HFFc6 (cell line): Measurements from ENCODE around the gene TNFRSF1A. TPM values are rescaled to one million over a fixed set of nuclear protein-coding genes. Genes with fewer than 3 reads are reported as not detected.

Experiments
- DNase-seq: peaks from one replicate; pipeline ENCODE4 v3.0.0-alpha.2; 2018
- H3K27ac Mint-ChIP-seq: 2 replicates; pipeline ENCODE4 v1.8.0; 2020; ENCODE audit warnings: mild to moderate bottlenecking, mixed read lengths
- H3K27me3 Mint-ChIP-seq: 2 replicates; pipeline ENCODE4 v1.8.0; 2021; ENCODE audit warnings: mild to moderate bottlenecking, moderate library complexity, mixed read lengths; ENCODE audit not compliant: insufficient read depth
- H3K36me3 Mint-ChIP-seq: 2 replicates; pipeline ENCODE4 v1.8.0; 2021; ENCODE audit warnings: low read depth, mixed read lengths
- H3K4me1 Mint-ChIP-seq: 2 replicates; pipeline ENCODE4 v1.8.0; 2020; ENCODE audit warnings: low read depth, mixed read lengths
- H3K4me3 Mint-ChIP-seq: 2 replicates; pipeline ENCODE4 v1.8.0; 2020; ENCODE audit warnings: mild to moderate bottlenecking, moderate library complexity, mixed read lengths
- H3K9me3 Mint-ChIP-seq: 2 replicates; pipeline ENCODE4 v1.8.0; 2020; ENCODE audit warnings: mild to moderate bottlenecking, mixed read lengths
- total RNA-seq, 6 experiments: library from RNA; stranded (reverse); fragmentation: NEBNext Ultra II Directional; extraction: Animal tissue kit (Norgen Biotek cat#: 25700); gene quantifications; 2 replicates in 1 of 6; 3 replicates in 5 of 6; pipeline ENCODE4 v1.2.3, GENCODE V29; 2021
- TF ChIP-seq, protein P1 (sequence below): fragments of 200-600 bp; sonication (generic); IDR thresholded peaks from 2 replicates; pipeline ENCODE4 v1.5.0; 2021; ENCODE audit warnings: antibody characterized with exemption, mild to moderate bottlenecking

Gene TNFRSF1A
- total RNA-seq, 6 experiments from 2014 or later = 105 to 122 (median 112) TPM

DNA sequence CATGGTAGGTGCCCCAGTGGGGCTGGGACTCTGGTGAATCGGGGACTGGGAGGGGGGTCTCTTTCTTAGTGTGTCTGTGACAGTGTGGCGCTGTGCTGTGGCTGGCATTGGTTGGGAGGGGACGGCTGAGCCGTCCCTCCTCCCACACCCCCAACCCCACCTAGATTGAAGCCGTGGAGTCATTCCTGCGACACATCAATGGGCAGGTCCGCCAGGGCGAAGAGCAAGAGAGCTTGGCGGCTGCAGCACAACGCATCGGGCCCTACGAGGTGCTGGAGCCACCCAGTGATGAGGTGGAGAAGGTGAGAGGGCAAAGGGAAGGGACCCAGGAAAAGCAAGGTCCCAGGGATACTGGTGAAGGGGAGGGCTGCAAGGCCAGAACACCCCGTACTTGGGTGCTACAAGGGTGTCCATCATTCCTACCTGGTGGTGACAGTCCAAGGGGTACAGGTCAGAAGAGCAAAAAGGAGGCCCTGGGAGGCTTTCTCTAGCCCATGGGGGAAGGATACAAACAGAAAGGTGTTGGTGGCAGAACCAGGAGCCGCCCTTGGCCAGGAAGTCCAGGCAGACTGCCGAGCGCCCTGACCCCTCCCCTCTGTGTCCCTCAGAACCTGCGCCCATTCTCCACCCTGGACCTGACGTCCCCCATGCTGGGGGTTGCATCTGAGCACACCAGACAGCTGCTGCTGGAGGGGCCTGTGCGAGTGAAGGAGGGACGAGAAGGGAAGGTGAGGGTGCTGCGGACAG lies 24.0 kb downstream of the TNFRSF1A start:
- DNase-seq = no peak
- Mint-ChIP-seq H3K9me3 (no peaks in the 10 kb centered on the region), H3K36me3 (peaks cover 5% of the 10 kb centered on the region; the same call in 1 of the 2 replicates), H3K27ac (no peak overlapping the region), H3K4me3 (no peak overlapping the region), H3K4me1 (peaks cover 20% of the 10 kb centered on the region), H3K27me3 (peaks cover 10% of the 10 kb centered on the region)
- TF ChIP-seq, protein P1, sequence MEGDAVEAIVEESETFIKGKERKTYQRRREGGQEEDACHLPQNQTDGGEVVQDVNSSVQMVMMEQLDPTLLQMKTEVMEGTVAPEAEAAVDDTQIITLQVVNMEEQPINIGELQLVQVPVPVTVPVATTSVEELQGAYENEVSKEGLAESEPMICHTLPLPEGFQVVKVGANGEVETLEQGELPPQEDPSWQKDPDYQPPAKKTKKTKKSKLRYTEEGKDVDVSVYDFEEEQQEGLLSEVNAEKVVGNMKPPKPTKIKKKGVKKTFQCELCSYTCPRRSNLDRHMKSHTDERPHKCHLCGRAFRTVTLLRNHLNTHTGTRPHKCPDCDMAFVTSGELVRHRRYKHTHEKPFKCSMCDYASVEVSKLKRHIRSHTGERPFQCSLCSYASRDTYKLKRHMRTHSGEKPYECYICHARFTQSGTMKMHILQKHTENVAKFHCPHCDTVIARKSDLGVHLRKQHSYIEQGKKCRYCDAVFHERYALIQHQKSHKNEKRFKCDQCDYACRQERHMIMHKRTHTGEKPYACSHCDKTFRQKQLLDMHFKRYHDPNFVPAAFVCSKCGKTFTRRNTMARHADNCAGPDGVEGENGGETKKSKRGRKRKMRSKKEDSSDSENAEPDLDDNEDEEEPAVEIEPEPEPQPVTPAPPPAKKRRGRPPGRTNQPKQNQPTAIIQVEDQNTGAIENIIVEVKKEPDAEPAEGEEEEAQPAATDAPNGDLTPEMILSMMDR = no peak

DNA sequence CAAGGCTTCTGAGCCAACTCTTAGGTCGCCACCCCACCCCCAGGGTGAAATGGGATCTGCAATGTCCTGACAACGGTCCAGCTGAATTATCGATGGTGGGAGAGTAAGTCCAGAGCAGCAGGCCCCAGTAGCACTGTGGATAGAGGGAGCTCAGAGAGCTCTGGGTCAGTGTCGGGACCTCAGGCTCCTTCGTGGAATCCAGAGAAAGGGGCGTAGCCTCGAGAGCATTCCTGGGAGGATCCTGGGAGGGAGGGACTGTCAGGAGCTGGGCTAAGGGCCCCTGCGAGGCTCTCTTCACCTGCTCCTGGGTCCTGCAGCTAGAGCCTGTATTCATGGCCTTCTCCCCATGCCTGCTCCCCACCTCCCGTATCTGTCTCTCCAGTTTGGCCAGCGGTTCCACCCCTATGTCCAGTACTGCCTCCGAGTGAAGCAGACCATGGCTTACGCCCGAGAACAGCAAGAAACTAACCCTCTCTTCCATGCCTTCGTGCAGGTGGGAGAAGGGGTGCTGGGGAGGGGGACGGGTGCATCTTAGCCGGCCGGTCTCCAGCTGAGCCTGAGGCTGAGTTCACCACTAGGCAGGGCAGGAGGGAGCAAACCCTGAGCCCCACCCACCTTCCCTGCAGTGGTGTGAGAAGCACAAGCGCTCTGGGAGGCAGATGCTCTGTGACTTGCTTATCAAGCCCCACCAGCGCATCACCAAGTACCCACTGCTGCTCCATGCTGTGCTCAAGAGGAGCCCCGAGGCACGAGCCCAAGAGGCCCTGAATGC lies 24.8 kb downstream of the TNFRSF1A start:
- DNase-seq = no peak
- Mint-ChIP-seq H3K27ac (no peak overlapping the region; the same call in 1 of the 2 replicates), H3K36me3 (peaks cover 5% of the 10 kb centered on the region; the same call in 1 of the 2 replicates), H3K9me3 (no peaks in the 10 kb centered on the region), H3K4me1 (peaks cover 17% of the 10 kb centered on the region), H3K4me3 (no peak overlapping the region), H3K27me3 (peaks cover 10% of the 10 kb centered on the region)
- TF ChIP-seq, protein P1 = no peak

DNA sequence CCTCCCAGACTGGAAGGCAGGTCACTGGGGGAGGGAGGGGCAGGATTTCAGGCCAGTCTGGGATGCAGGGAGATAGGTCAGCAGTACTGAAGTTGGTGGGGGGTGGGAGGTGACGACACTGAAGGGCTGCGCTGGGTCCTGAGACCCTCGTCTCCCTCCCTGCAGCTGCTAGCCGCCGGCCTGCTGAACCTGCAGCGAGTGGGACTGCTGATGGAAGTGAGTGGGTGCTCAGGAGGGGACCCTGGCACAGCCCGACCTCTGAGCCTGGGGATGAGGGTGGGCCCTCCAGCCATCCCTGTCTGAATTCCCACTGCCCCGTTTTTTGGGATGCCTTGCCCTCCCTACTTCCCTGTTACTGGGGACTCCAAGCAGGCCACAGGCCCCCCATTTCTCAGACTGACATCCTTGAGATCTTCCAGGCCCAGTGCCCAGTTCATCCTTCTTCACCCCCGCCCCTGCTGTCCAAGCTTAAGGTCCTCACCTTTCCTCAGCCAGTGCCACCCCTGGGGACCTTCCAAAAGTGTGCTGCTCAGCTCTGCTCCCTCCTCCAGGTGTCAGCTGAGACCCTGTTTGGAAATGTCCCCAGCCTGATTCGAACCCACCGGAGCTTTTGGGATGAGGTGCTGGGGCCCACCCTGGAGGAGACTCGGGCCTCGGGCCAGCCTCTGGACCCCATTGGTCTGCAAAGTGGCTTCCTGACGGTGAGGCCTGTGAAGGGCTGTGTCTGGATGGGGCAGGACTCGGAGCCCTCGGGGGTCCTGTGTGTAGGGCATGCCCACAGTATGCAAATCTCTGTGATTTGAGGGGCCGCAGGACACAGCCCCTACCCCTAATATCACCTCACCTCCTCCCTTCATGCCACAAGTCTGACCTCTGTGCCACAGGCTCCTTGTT lies 25.9 kb downstream of the TNFRSF1A start:
- DNase-seq = no peak
- H3K36me3 Mint-ChIP-seq = 0 out of 2 replicates have a peak, but pooled peaks cover under 1% of the 10 kb centered on the region
- TF ChIP-seq, protein P1 = no peak
- no peak overlapping the region for H3K4me3 Mint-ChIP-seq
- no peaks in the 10 kb centered on the region for H3K9me3 Mint-ChIP-seq
- no peak overlapping the region for H3K27ac Mint-ChIP-seq
- peaks cover 14% of the 10 kb centered on the region for H3K27me3 Mint-ChIP-seq
- peaks cover 14% of the 10 kb centered on the region for H3K4me1 Mint-ChIP-seq

DNA sequence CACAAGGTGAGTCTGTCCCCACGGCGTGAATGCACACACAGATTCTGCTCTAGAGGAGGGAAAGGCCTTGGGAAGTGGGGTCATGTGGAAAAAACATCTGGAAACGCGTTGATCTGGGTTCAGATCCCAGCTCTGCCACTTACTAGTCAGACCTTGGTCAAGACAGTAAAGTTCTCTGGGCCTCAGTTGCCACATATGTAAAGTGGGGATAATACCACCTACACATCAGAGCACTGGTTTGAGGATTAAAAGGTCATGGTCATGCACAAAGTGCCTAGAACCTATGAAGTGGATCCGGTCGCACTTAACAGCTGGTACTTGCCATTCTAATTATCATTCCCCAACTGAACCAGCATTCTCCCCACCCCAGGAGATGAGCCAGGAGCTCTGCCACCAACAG lies 26.7 kb downstream of the TNFRSF1A start:
- TF ChIP-seq, protein P1 = no peak
- Mint-ChIP-seq H3K4me3 (no peak overlapping the region), H3K36me3 (no peaks in the 10 kb centered on the region), H3K27ac (no peak overlapping the region), H3K9me3 (no peaks in the 10 kb centered on the region), H3K4me1 (peaks cover 14% of the 10 kb centered on the region), H3K27me3 (peaks cover 14% of the 10 kb centered on the region)
- DNase-seq = no peak

DNA sequence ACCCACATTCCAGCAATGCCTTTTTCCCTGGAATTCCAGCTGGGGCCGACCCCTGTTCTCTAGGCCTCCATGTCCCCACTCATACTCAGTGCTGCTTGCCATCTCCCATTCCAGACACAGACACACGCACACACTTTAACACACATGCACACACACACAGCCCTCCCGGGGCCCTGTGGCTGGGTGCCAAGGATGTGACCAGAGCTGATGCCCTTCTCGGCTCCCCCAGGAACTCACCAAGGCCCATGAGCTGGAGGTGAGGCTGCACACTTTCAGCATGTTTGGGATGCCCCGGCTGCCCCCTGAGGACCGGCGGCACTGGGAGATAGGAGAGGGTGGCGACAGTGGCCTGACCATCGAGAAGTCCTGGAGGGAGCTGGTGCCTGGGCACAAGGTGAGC lies 27.1 kb downstream of the TNFRSF1A start:
- Mint-ChIP-seq H3K36me3 (no peaks in the 10 kb centered on the region), H3K27ac (no peak overlapping the region), H3K9me3 (no peaks in the 10 kb centered on the region), H3K4me3 (no peak overlapping the region), H3K27me3 (peaks cover 14% of the 10 kb centered on the region), H3K4me1 (peaks cover 11% of the 10 kb centered on the region)
- DNase-seq = no peak
- TF ChIP-seq, protein P1 = no peak
